MM.1S (cell line): Measurements from ENCODE around the gene AP1M1.

Experiments used
- DNase-seq: peaks from one replicate; pipeline ENCODE4 v3.0.0-alpha.2; 2015
- H2AFZ ChIP-seq: fragments of 300-600 bp; sonication (generic); 2 replicates; pipeline ENCODE4 v1.6.0; 2016; ENCODE audit warnings: antibody characterized with exemption, low read length
- H3F3A ChIP-seq: fragments of 300-600 bp; sonication (generic); 2 replicates; pipeline ENCODE4 v1.6.1; 2016; ENCODE audit warnings: mild to moderate bottlenecking, antibody characterized with exemption, low read length, moderate library complexity, mixed read lengths; ENCODE audit not compliant: insufficient read depth
- H3K27ac ChIP-seq: fragments of 300-600 bp; sonication (generic); 2 replicates; pipeline ENCODE4 v1.5.1; 2016; ENCODE audit warnings: mild to moderate bottlenecking, low read length
- H3K27me3 ChIP-seq: fragments of 300-600 bp; sonication (generic); replicated peaks from 2 replicates; pipeline ENCODE4 v1.6.0; 2016; ENCODE audit warnings: low read length; ENCODE audit not compliant: insufficient read depth
- H3K36me3 ChIP-seq: fragments of 300-600 bp; sonication (generic); replicated peaks from 2 replicates; pipeline ENCODE4 v1.6.1; 2016; ENCODE audit warnings: mild to moderate bottlenecking, low read length, mixed read lengths; ENCODE audit not compliant: insufficient read depth
- H3K4me1 ChIP-seq: fragments of 300-600 bp; sonication (generic); 2 replicates; pipeline ENCODE4 v1.6.1; 2016; ENCODE audit warnings: low read length, mixed read lengths
- H3K4me2 ChIP-seq: fragments of 300-600 bp; sonication (generic); 2 replicates; pipeline ENCODE4 v1.6.0; 2016; ENCODE audit warnings: low read depth, low read length
- H3K4me3 ChIP-seq: fragments of 300-600 bp; sonication (generic); 2 replicates; pipeline ENCODE4 v1.5.1; 2016; ENCODE audit warnings: low read length, mixed read lengths
- H3K79me2 ChIP-seq: fragments of 300-600 bp; sonication (generic); 2 replicates; pipeline ENCODE4 v1.6.1; 2016; ENCODE audit warnings: mixed run types, low read length, mixed read lengths
- H3K9ac ChIP-seq: fragments of 300-600 bp; sonication (generic); 2 replicates; pipeline ENCODE4 v1.6.1; 2016; ENCODE audit warnings: low read length, mixed read lengths
- H3K9me2 ChIP-seq: fragments of 300-600 bp; sonication (generic); replicated peaks from 2 replicates; pipeline ENCODE4 v1.6.1; 2016; ENCODE audit warnings: mild to moderate bottlenecking, low read length, mixed read lengths; ENCODE audit not compliant: insufficient read depth
- H3K9me3 ChIP-seq: fragments of 300-600 bp; sonication (generic); replicated peaks from 2 replicates; pipeline ENCODE4 v1.6.1; 2016; ENCODE audit warnings: mild to moderate bottlenecking, low read length, mixed read lengths; ENCODE audit not compliant: insufficient read depth
- H4K20me1 ChIP-seq: fragments of 300-600 bp; sonication (generic); 2 replicates; pipeline ENCODE4 v1.6.1; 2016; ENCODE audit warnings: mild to moderate bottlenecking, low read length, moderate library complexity, mixed read lengths; ENCODE audit not compliant: insufficient read depth
- CTCF ChIP-seq: fragments of 300-600 bp; sonication (generic); IDR thresholded peaks from 2 replicates; pipeline ENCODE4 v1.5.1; 2016; ENCODE audit warnings: antibody characterized with exemption, low read length, mixed read lengths
- EZH2 ChIP-seq: fragments of 300-600 bp; sonication (generic); optimal IDR thresholded peaks from 2 replicates; pipeline ENCODE3; 2017; ENCODE audit warnings: low read depth, mild to moderate bottlenecking, antibody characterized with exemption, low read length, mixed read lengths
- EZH2phosphoT487 ChIP-seq: fragments of 300-600 bp; sonication (generic); IDR thresholded peaks from 2 replicates; pipeline ENCODE4 v1.6.1; 2018; ENCODE audit warnings: antibody characterized with exemption, low read length

The AP1M1 gene

GRCh38 chr19:16232127-16232526, 34.4 kb downstream of the AP1M1 start:
- H3K79me2 ChIP-seq, result no peaks in the 10 kb centered on the region
- no peak overlapping the region for H3K9ac ChIP-seq
- no peaks in the 10 kb centered on the region for H4K20me1 ChIP-seq
- DNase-seq, result no peak
- H3K4me3 ChIP-seq, result no peak overlapping the region
- no peak overlapping the region for H3K4me2 ChIP-seq
- H3K4me1 ChIP-seq, result no peaks in the 10 kb centered on the region
- no peaks in the 10 kb centered on the region for H3K9me2 ChIP-seq
- H3K9me3 ChIP-seq, result no peaks in the 10 kb centered on the region
- no peaks in the 10 kb centered on the region for H3K36me3 ChIP-seq
- no peaks in the 10 kb centered on the region for H3F3A ChIP-seq
- no peaks in the 10 kb centered on the region for H3K27me3 ChIP-seq
- H3K27ac ChIP-seq, result no peak overlapping the region
- no peak for TF ChIP-seq EZH2phosphoT487
- no peak for TF ChIP-seq EZH2
- no peak for TF ChIP-seq CTCF
- no peak overlapping the region for H2AFZ ChIP-seq

- Histone ChIP-seq H3F3A (no peaks in the 10 kb centered on the region), H3K27ac (no peak overlapping the region), H3K9me3 (no peaks in the 10 kb centered on the region), H3K9me2 (no peaks in the 10 kb centered on the region), H3K4me1 (no peaks in the 10 kb centered on the region), H3K4me2 (no peak overlapping the region), H3K36me3 (no peaks in the 10 kb centered on the region), H4K20me1 (no peaks in the 10 kb centered on the region), H3K79me2 (no peaks in the 10 kb centered on the region), H3K9ac (no peak overlapping the region), H3K27me3 (no peaks in the 10 kb centered on the region), H2AFZ (no peak overlapping the region), H3K4me3 (no peak overlapping the region)
- no peak for DNase-seq
- no peak for TF ChIP-seq CTCF
- no peak for TF ChIP-seq EZH2phosphoT487
- TF ChIP-seq EZH2, result no peak
Measured at GRCh38 chr19:16232568-16232967, 34.9 kb downstream of the AP1M1 start.

- H3K27ac ChIP-seq, result no peak overlapping the region
- H3F3A ChIP-seq, result no peaks in the 10 kb centered on the region
- no peak overlapping the region for H3K4me2 ChIP-seq
- no peaks in the 10 kb centered on the region for H3K9me3 ChIP-seq
- H3K79me2 ChIP-seq, result no peaks in the 10 kb centered on the region
- no peak overlapping the region for H3K9ac ChIP-seq
- no peak overlapping the region for H3K4me3 ChIP-seq
- TF ChIP-seq CTCF, result no peak
- TF ChIP-seq EZH2phosphoT487, result no peak
- no peak for TF ChIP-seq EZH2
- no peak overlapping the region for H2AFZ ChIP-seq
- H3K36me3 ChIP-seq, result no peaks in the 10 kb centered on the region
- H3K4me1 ChIP-seq, result no peaks in the 10 kb centered on the region
- no peaks in the 10 kb centered on the region for H4K20me1 ChIP-seq
- H3K9me2 ChIP-seq, result no peaks in the 10 kb centered on the region
- no peaks in the 10 kb centered on the region for H3K27me3 ChIP-seq
- no peak for DNase-seq
Measured at GRCh38 chr19:16233081-16233776, 35.5 kb downstream of the AP1M1 start.
